PC-9 (cell line): Measurements from ENCODE around the gene PODXL2. TPM values are rescaled to one million over a fixed set of nuclear protein-coding genes. Genes with fewer than 3 reads are reported as not detected.
A peak's percentile ranks its signal among the peaks of the same experiment; 100 is the strongest.

Source experiments
- BruUV-seq: library from RNA; stranded (reverse); fragments of 400-500 nt; replicated peaks from 2 replicates; lab custom pipeline; 2021; lab: Mats Ljungman, UMichigan
- CTCF ChIA-PET: fragments of 300-600 bp; sonication (Branson Sonifier 250); formaldehyde crosslinking; loops from one replicate; lab custom pipeline; 2022; ENCODE audit warnings: antibody characterized with exemption; lab: Charles Lee
- POLR2A ChIA-PET: fragments of 300-600 bp; sonication (Branson Sonifier 250); formaldehyde crosslinking; loops from one replicate; lab custom pipeline; 2022; ENCODE audit warnings: antibody characterized with exemption; ENCODE audit not compliant: unreplicated experiment; lab: Charles Lee
- DNase-seq, 2 experiments: peaks; one replicate each; pipeline versions ENCODE4 v3.0.0 to v3.0.0-alpha.2; 2015 to 2022; ENCODE audit warnings: mixed read lengths in 1 of 2
- H2AFZ ChIP-seq: fragments of 200-600 bp; sonication (generic); 2 replicates; pipeline ENCODE4 v1.8.1; 2017; ENCODE audit warnings: antibody characterized with exemption
- H3F3A ChIP-seq: fragments of 200-600 bp; sonication (generic); 2 replicates; pipeline ENCODE4 v1.8.1; 2017; ENCODE audit warnings: antibody characterized with exemption, mild to moderate bottlenecking, low read depth; ENCODE audit not compliant: insufficient read depth
- H3K27ac ChIP-seq: fragments of 200-600 bp; sonication (generic); 2 replicates; pipeline ENCODE4 v1.6.1; 2016; ENCODE audit warnings: mixed run types
- H3K27me3 ChIP-seq: fragments of 200-600 bp; sonication (generic); 2 replicates; pipeline ENCODE4 v1.6.1; 2016; ENCODE audit warnings: low read depth, mixed run types; ENCODE audit not compliant: insufficient read depth
- H3K36me3 ChIP-seq: fragments of 200-600 bp; sonication (generic); 2 replicates; pipeline ENCODE4 v1.6.1; 2016; ENCODE audit warnings: low read depth, mixed run types
- H3K4me1 ChIP-seq: fragments of 200-600 bp; sonication (generic); replicated peaks from 2 replicates; pipeline ENCODE4 v1.6.1; 2016; ENCODE audit warnings: mixed run types; ENCODE audit not compliant: insufficient read depth
- H3K4me2 ChIP-seq: fragments of 200-600 bp; sonication (generic); 2 replicates; pipeline ENCODE4 v1.6.1; 2017; ENCODE audit warnings: mixed run types
- H3K4me3 ChIP-seq: fragments of 200-600 bp; sonication (generic); 2 replicates; pipeline ENCODE4 v1.6.1; 2016; ENCODE audit warnings: mixed run types
- H3K79me2 ChIP-seq: fragments of 200-600 bp; sonication (generic); 2 replicates; pipeline ENCODE4 v1.6.1; 2017; ENCODE audit warnings: low read depth, mixed run types
- H3K9me2 ChIP-seq: fragments of 200-600 bp; sonication (generic); 2 replicates; pipeline ENCODE4 v1.8.1; 2017; ENCODE audit warnings: mild to moderate bottlenecking; ENCODE audit not compliant: insufficient read depth
- H3K9me3 ChIP-seq: fragments of 200-600 bp; sonication (generic); 2 replicates; pipeline ENCODE4 v1.8.1; 2016; ENCODE audit warnings: low read depth; ENCODE audit not compliant: insufficient read depth
- H4K20me1 ChIP-seq: fragments of 200-600 bp; sonication (generic); 2 replicates; pipeline ENCODE4 v1.8.1; 2017; ENCODE audit not compliant: insufficient read depth
- CTCF ChIP-seq: fragments of 200-600 bp; sonication (generic); conservative IDR thresholded peaks from 2 replicates; pipeline ENCODE4 v1.6.1; 2017; ENCODE audit warnings: mixed run types, antibody characterized with exemption, mild to moderate bottlenecking, moderate library complexity
- EZH2 ChIP-seq: fragments of 200-600 bp; sonication (generic); IDR thresholded peaks from 2 replicates; pipeline ENCODE4 v1.8.0; 2017; ENCODE audit warnings: antibody characterized with exemption, low read depth
- intact Hi-C: fragments of 100-400 bp; cut with micrococcal nuclease; formaldehyde crosslinking; loops from one replicate; pipeline ENCODE4 v1.10.0; 2022; ENCODE audit not compliant: unreplicated experiment
- total RNA-seq: library from RNA; stranded (reverse); gene quantifications from 2 replicates; pipeline ENCODE4 v1.2.3, GENCODE V29; 2021

PODXL2 gene
- total RNA-seq, 1 experiment from 2014 or later: 11.9 TPM

GRCh38 chr3:127673191-127674100 is 44.5 kb downstream of the PODXL2 start:
- no peaks in the 10 kb centered on the region for H3K27me3 ChIP-seq
- no peak for TF ChIP-seq EZH2
- TF ChIP-seq CTCF: no peak
- no peaks in the 10 kb centered on the region for H3F3A ChIP-seq
- peak overlapping the region; percentile 95 for H2AFZ ChIP-seq
- H3K4me2 ChIP-seq: peak overlapping the region; percentile 75
- no peaks in the 10 kb centered on the region for H3K36me3 ChIP-seq
- no peaks in the 10 kb centered on the region for H3K9me2 ChIP-seq
- no peak overlapping the region for H3K27ac ChIP-seq
- H4K20me1 ChIP-seq: no peaks in the 10 kb centered on the region
- H3K4me1 ChIP-seq: peaks cover 7% of the 10 kb centered on the region; the same call in 1 of the 2 replicates
- DNase-seq: peak in 1 of 2 experiments; percentile 58
- TSS peak; percentile 46 for BruUV-seq
- POLR2A ChIA-PET: interaction anchor here (0.6 kb wide), 1 partner anchor 73 kb away, joined by 4 read pairs; no protein-coding TSS in a partner anchor
- H3K4me3 ChIP-seq: peak overlapping the region; percentile 81
- intact Hi-C loops: loop anchor here (2.0 to 10.0 kb wide), 4 partner anchors 17 to 1381 kb away; partner anchors contain the start of gene TPRA1
- H3K79me2 ChIP-seq: no peaks in the 10 kb centered on the region
- H3K9me3 ChIP-seq: no peaks in the 10 kb centered on the region
- CTCF ChIA-PET: no interaction called here

- POLR2A ChIA-PET: interaction anchor here (0.6 kb wide), 1 partner anchor 73 kb away, joined by 4 read pairs; no protein-coding TSS in a partner anchor
- TF ChIP-seq CTCF (no peak), EZH2 (no peak)
- BruUV-seq: no TSS peak
- Histone ChIP-seq H4K20me1 (no peaks in the 10 kb centered on the region), H3F3A (no peaks in the 10 kb centered on the region), H3K4me3 (no peak overlapping the region), H3K79me2 (no peaks in the 10 kb centered on the region), H3K9me2 (no peaks in the 10 kb centered on the region), H2AFZ (no peak overlapping the region), H3K4me2 (peak overlapping the region; percentile 75; the same call in 1 of the 2 replicates), H3K9me3 (no peaks in the 10 kb centered on the region), H3K27ac (no peak overlapping the region), H3K36me3 (no peaks in the 10 kb centered on the region), H3K27me3 (no peaks in the 10 kb centered on the region), H3K4me1 (peaks cover 7% of the 10 kb centered on the region; the same call in 1 of the 2 replicates)
- CTCF ChIA-PET: no interaction called here
- intact Hi-C loops: loop anchor here (5.0 to 10.0 kb wide), 2 partner anchors 73 to 1381 kb away; no protein-coding TSS in a partner anchor
- DNase-seq: no peak
Measured at GRCh38 chr3:127674101-127674721, 45.2 kb downstream of the PODXL2 start.

- POLR2A ChIA-PET: no interaction called here
- H4K20me1 ChIP-seq: no peaks in the 10 kb centered on the region
- DNase-seq: no peak
- no peak overlapping the region for H2AFZ ChIP-seq
- intact Hi-C loops: loop anchor here (5.0 to 10.0 kb wide), 2 partner anchors 73 to 1380 kb away; no protein-coding TSS in a partner anchor
- BruUV-seq: no TSS peak
- H3K4me1 ChIP-seq: peaks cover 7% of the 10 kb centered on the region; the same call in 1 of the 2 replicates
- H3K36me3 ChIP-seq: no peaks in the 10 kb centered on the region
- CTCF ChIA-PET: no interaction called here
- no peaks in the 10 kb centered on the region for H3K9me2 ChIP-seq
- no peaks in the 10 kb centered on the region for H3K27me3 ChIP-seq
- H3K9me3 ChIP-seq: no peaks in the 10 kb centered on the region
- H3F3A ChIP-seq: no peaks in the 10 kb centered on the region
- H3K4me3 ChIP-seq: no peak overlapping the region
- no peaks in the 10 kb centered on the region for H3K79me2 ChIP-seq
- no peak for TF ChIP-seq CTCF
- no peak overlapping the region for H3K4me2 ChIP-seq
- H3K27ac ChIP-seq: no peak overlapping the region
Measured at GRCh38 chr3:127674790-127675189, 45.8 kb downstream of the PODXL2 start.
